GM19238 (cell line): ENCODE measurements around the gene EPOP.
"Not testable (repeated sequence)": the region's sequence is repeated elsewhere in the genome, so short reads cannot be mapped to it uniquely, and the experiment has no call there.

Experiments used
- DNase-seq: peaks from one replicate; pipeline ENCODE4 v3.0.0; 2011; ENCODE audit warnings: low spot score; ENCODE audit not compliant: insufficient read length

Gene EPOP

DNA sequence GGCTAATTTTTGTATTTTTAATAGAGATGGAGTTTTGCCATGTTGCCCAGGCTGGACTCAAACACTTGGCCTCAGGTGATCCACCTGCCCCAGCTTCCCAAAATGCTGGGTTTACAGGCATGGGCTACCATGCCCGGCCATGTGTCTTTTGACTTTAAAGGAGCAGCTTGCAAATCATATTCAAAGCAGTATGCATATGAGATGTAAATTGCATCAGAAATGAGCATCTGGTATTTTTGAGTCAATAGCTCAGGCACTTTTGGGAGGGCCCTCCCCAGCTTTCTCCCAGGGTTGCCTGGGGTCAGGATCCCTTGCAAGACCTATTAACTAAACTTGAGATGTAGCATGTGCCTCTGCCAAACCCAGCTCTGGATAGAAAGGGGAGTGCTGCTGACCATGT, 21.5 kb downstream of the EPOP start:
- DNase-seq: no peak

DNA sequence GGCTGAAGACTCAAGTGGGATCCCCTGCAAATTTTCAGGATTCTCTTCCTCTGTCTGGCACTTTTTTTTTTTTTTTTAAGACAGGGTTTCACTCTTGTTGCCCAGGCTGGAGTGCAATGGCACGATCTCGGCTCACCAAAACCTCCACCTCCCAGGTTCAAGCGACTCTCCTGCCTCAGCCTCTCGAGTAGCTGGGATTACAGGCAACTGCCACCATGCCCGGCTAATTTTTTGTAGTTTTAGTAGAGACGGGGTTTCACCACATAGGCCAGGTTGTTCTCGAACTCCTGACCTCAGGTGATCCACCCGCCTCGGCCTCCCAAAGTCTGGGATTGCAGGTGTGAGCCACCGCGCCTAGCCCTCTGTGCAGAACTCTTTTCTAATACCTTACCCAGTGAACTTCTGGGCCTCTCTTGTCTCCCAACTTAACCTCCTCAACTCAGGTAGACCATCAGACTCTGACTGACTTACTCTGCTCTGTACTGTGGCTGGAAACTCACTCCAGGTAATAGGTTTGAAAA, 24.0 kb downstream of the EPOP start:
- not testable (repeated sequence) for DNase-seq

DNA sequence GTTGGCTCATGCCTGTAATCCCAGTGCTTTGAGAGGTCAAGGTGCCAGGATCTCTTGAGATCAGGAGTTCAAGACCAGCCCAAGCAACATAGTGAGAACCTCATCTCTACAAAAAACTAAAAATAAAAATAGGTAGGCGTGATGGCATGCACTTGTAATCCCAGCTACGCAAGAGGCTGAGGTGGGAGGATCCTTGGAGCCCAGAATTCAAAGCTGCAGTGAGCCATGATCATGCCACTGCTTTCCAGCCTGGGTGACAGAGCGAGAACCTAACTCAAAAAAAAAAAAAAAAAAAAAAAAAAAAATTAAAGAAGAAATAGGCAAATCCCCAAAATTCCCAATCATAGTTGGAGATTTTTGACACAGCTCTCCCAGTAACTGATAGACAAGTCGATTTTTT, 36.8 kb downstream of the EPOP start:
- no peak for DNase-seq

DNA sequence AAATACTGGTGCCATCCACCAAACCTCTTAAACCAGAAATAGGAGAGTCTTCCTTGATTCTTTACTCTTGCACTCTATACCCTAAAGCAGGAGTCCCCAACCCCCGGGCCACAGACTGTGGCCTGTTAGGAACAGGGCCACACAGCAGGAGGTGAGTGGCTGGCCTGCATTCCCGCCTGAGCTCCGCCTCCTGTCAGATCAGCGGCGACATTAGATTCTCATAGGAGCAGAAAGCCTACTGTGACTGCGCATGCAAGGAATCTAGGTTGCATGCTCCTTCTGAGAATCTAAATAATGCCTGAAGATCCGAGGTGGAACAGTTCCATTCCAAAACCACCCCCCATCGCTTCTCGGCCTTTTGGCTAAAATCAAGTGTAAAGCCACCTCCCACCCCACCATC, 38.7 kb downstream of the EPOP start:
- DNase-seq: no peak

DNA sequence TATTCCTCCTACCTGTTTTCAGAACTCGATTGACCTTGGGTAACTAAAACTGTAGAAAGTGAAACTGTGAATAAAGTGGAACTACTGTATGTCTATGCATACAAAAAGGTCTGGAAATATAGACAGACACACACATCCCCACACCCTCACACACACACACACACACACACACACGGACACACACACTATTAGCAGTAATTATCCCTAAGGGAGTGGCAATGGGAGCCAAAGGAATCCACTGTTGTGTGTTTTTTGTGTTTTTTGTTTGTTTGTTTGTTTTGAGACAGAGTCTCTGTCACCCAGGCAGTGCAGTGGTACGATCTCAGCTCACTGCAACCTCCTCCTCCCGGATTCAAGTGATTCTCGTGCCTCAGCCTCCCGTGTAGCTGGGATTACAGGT, 42.4 kb downstream of the EPOP start:
- DNase-seq: no peak

DNA sequence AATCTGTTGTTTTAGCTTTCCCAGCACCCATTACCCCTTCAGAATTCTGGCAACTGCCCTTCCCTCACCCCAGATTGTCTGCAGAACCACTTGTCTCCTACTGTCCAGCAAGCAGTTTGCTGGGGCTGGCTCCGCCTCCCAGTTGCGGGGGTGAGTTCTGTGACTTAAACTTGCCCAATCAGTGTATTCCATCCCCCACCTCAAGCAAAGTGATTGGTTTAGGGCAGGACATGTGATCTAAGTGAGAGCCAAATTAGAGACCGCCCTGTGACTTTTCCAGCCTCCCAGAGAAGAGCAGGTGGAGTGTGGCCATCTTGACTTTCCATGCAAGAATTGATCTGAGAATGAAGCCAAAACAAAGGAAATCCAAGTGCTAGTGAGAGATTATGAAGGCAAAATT, 46.3 kb downstream of the EPOP start:
- DNase-seq: no peak

DNA sequence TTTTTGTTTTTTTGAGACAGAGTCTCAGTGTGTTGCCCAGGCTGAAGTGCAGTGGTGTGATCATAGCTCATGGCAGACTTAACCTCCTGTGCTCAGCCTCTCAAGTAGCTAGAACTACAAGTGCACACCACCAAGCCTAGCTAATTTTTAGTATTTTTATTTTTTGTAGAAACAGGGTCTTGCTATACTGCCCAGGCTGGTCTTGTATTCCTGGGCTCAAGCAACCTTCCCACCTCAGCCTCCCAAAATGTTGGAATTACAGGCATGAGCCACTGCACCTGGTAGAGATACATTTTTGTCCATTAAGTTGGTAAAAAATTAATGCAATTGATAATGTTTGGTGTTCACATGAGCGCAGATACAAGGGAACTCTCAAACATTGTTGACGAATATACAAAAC, 46.8 kb downstream of the EPOP start:
- DNase-seq: no peak

DNA sequence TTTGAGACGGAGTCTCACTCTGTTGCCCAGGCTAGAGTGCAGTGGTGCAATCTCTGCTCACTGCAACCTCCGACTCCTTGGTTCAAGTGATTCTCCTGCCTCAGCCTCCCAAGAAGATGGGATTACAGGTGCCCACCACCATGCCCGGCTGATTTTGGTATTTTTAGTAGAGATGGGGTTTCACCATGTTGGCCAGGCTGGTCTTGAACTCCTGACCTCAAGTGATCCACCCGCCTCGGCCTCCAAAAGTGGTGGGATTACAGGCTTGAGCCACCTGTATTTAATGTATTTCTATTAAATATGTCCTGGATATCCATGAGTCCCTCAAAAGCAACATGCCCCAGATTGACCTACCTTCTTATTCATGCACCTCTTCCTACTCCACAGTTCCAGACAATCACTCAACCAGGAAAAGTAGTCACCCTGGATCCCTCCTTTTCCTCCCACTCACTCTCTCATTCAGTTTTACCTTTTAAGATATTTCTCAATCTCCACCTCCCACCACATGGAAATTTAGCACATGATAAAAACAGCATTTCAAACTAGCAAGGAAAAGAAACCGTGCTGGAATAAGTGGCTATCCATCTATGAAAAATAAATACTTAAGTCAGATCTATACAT, 48.0 kb downstream of the EPOP start:
- DNase-seq: not testable (repeated sequence)

DNA sequence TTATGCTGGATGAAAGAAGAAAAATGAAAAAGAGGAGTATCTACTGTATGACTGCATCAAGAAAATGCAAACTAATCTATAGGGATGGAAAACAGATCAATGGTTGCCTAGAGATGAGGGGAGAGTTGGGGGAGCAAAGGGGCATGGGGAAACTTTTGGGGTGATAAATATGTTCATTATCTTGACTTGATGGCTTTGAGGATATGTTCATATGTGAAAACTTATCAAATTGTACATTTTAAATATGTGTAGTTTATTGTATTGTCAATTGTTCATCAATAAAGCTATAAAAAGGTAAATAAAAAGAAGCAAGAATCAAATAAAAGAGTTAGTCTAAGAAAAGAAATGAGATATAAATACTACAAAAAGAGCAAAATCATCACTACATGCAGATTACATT, 49.3 kb downstream of the EPOP start:
- DNase-seq: no peak

DNA sequence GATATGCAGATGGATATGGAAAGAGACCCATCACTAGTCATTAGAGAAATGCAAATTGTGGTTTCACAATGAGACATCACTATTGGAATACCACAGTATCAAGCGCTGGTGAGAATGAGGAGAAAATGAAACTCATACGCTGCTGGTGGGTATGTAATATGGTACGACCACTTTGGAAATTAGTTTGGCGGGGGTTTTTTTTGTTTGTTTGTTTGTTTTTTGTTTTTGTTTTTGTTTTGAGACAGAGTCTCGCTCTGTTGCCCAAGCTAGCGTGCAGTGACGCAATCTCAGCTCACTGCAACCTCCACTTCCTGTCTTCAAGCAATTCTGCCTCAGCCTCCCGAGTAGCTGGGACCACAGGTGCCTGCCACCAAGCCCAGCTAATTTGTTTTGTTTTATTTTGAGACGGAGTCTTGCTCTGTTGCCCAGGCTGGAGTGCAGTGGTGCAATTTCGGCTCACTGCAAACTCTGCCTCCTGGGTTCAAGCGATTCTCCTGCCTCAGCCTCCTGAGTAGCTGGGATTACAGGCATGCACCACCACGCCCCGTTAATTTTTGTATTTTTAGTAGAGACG, 49.9 kb downstream of the EPOP start:
- DNase-seq: not testable (repeated sequence)
